HEK293 (cell line): Measurements from ENCODE around the gene HTN3.

Experiments
- CTCF ChIA-PET: fragments of 350-600 bp; formaldehyde crosslinking; extraction: SDS; loops from one replicate; lab custom pipeline; 2021; ENCODE audit warnings: antibody characterized with exemption; lab: Yijun Ruan, JAX
- POLR2A ChIA-PET: fragments of 300-600 bp; formaldehyde crosslinking; extraction: SDS; loops from one replicate; lab custom pipeline; 2020; ENCODE audit warnings: antibody characterized with exemption, inconsistent platforms; lab: Yijun Ruan, JAX
- H3K27ac ChIP-seq: fragments of 200-500 bp; sonication (Bioruptor generic); 2 replicates; pipeline ENCODE4 v1.5.1; 2014; ENCODE audit warnings: low read depth, low read length, control low read depth, inconsistent platforms; ENCODE audit errors: extremely low read depth
- H3K36me3 ChIP-seq, 2 experiments: fragments of 200-500 bp in 1 of 2; sonication (Bioruptor generic) in 1 of 2; 1 replicate in 1 of 2; 2 replicates in 1 of 2; pipeline ENCODE4 v1.5.1; 2014 to 2017; ENCODE audit warnings: inconsistent platforms in 2 of 2, low read length in 2 of 2; ENCODE audit not compliant: control insufficient read depth in 2 of 2, insufficient read depth in 1 of 2
- H3K4me1 ChIP-seq: fragments of 200-500 bp; sonication (Bioruptor generic); 2 replicates; pipeline ENCODE4 v1.5.1; 2014; ENCODE audit warnings: mild to moderate bottlenecking, low read length, inconsistent platforms; ENCODE audit not compliant: control insufficient read depth, insufficient read depth
- H3K4me3 ChIP-seq: 2 replicates; pipeline ENCODE4 v1.5.1; 2011; ENCODE audit warnings: low read depth, mild to moderate bottlenecking, control low read depth, low read length, moderate library complexity
- H3K9me3 ChIP-seq: fragments of 200-500 bp; sonication (Bioruptor generic); 2 replicates; pipeline ENCODE4 v1.5.1; 2014; ENCODE audit warnings: low read depth, low read length, inconsistent platforms; ENCODE audit not compliant: control insufficient read depth, insufficient read depth
- CTCF ChIP-seq: fragments of 450-650 bp; formaldehyde crosslinking; IDR thresholded peaks from 2 replicates; pipeline ENCODE4 v1.5.1; 2016; ENCODE audit warnings: missing biosample characterization, missing genetic modification characterization
- FEZF1 ChIP-seq: fragments of 450-650 bp; formaldehyde crosslinking; IDR thresholded peaks from 2 replicates; pipeline ENCODE4 v1.5.1; 2016; ENCODE audit warnings: missing biosample characterization, missing genetic modification characterization
- PATZ1 ChIP-seq: fragments of 450-650 bp; formaldehyde crosslinking; IDR thresholded peaks from 2 replicates; pipeline ENCODE4 v1.5.1; 2016; ENCODE audit warnings: missing biosample characterization, missing genetic modification characterization
- RBAK ChIP-seq: fragments of 450-650 bp; formaldehyde crosslinking; IDR thresholded peaks from 2 replicates; pipeline ENCODE4 v1.5.1; 2016; ENCODE audit warnings: missing biosample characterization, missing genetic modification characterization
- REPIN1 ChIP-seq: fragments of 450-650 bp; formaldehyde crosslinking; IDR thresholded peaks from 2 replicates; pipeline ENCODE4 v1.5.1; 2017; ENCODE audit warnings: missing biosample characterization, missing genetic modification characterization, low read depth
- SP7 ChIP-seq: fragments of 450-650 bp; formaldehyde crosslinking; IDR thresholded peaks from 2 replicates; pipeline ENCODE4 v1.5.1; 2016; ENCODE audit warnings: missing biosample characterization, missing genetic modification characterization
- ZBTB17 ChIP-seq: fragments of 450-650 bp; formaldehyde crosslinking; IDR thresholded peaks from 2 replicates; pipeline ENCODE4 v1.5.1; 2016; ENCODE audit warnings: missing biosample characterization, missing genetic modification characterization
- ZEB2 ChIP-seq: fragments of 450-650 bp; formaldehyde crosslinking; IDR thresholded peaks from 2 replicates; pipeline ENCODE4 v1.5.1; 2016; ENCODE audit warnings: missing biosample characterization, missing genetic modification characterization
- ZFP41 ChIP-seq: fragments of 450-650 bp; formaldehyde crosslinking; IDR thresholded peaks from 2 replicates; pipeline ENCODE4 v1.5.1; 2016; ENCODE audit warnings: missing biosample characterization, missing genetic modification characterization, borderline replicate concordance
- ZNF112 ChIP-seq: fragments of 450-650 bp; formaldehyde crosslinking; IDR thresholded peaks from 2 replicates; pipeline ENCODE4 v1.5.0; 2017; ENCODE audit warnings: missing biosample characterization, missing genetic modification characterization
- ZNF133 ChIP-seq: fragments of 450-650 bp; formaldehyde crosslinking; IDR thresholded peaks from 2 replicates; pipeline ENCODE4 v1.5.1; 2016; ENCODE audit warnings: missing biosample characterization, missing genetic modification characterization
- ZNF138 ChIP-seq: fragments of 450-650 bp; formaldehyde crosslinking; IDR thresholded peaks from 2 replicates; pipeline ENCODE4 v1.5.1; 2016; ENCODE audit warnings: missing biosample characterization, missing genetic modification characterization, borderline replicate concordance
- ZNF274 ChIP-seq, 2 experiments: fragments of 200-500 bp in 1 of 2; fragments of 450-650 bp in 1 of 2; sonication (Bioruptor generic) in 1 of 2; formaldehyde crosslinking in 1 of 2; IDR thresholded peaks; 2 replicates each; pipeline versions ENCODE4 v1.5.1 to v1.6.1; 2014 to 2016; ENCODE audit warnings: borderline replicate concordance in 1 of 2, inconsistent platforms in 1 of 2, low read length in 1 of 2, missing biosample characterization in 1 of 2, missing genetic modification characterization in 1 of 2
- ZSCAN5A ChIP-seq: fragments of 450-650 bp; formaldehyde crosslinking; IDR thresholded peaks from 2 replicates; pipeline ENCODE4 v1.5.1; 2016; ENCODE audit warnings: missing biosample characterization, missing genetic modification characterization
- TF ChIP-seq, protein P1 (sequence below): fragments of 450-650 bp; formaldehyde crosslinking; IDR thresholded peaks from 2 replicates; pipeline ENCODE4 v1.5.1; 2016; ENCODE audit warnings: missing biosample characterization, missing genetic modification characterization
- TF ChIP-seq, protein P2 (sequence below): fragments of 450-650 bp; formaldehyde crosslinking; IDR thresholded peaks from 2 replicates; pipeline ENCODE4 v1.5.1; 2016; ENCODE audit warnings: missing biosample characterization, missing genetic modification characterization
- TF ChIP-seq, protein P3 (sequence below): fragments of 450-650 bp; formaldehyde crosslinking; IDR thresholded peaks from 2 replicates; pipeline ENCODE4 v1.5.1; 2016; ENCODE audit warnings: missing biosample characterization, missing genetic modification characterization, borderline replicate concordance

Gene HTN3

DNA sequence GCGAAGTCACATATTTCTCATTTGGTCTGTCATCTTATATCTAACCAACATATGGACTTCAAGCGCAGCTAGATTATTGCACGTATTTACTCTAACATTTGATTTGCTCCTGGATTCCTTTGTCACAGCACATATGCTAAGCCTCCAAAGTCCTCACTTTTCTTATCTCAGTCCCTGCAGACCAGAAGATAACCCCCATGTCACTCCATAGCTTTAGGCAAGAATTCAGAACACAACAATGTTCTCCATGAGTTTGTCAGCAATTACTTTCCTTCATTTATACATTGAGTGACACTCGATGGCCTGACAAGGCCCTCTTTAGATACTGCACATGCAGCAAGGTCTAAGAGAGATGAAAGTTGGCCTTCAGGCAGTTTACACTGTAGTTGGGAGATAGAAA lies 37.2 kb upstream of the HTN3 start:
- H3K36me3 ChIP-seq, result no peaks in the 10 kb centered on the region
- H3K4me1 ChIP-seq, result no peaks in the 10 kb centered on the region
- ChIA-PET POLR2A (no interaction called here), CTCF (no interaction called here)
- no peak overlapping the region for H3K4me3 ChIP-seq
- TF ChIP-seq PATZ1 (tag by site-specific recombination) (no peak), RBAK (tag by site-specific recombination) (no peak), REPIN1 (tag by site-specific recombination) (no peak), ZSCAN5A (no peak), ZNF274 (IDR thresholded peaks at IDR 0.05; ENCODE audit: low read length) (no peak), ZNF274 (tag by site-specific recombination; IDR thresholded peaks at IDR 0.05; ENCODE audit: borderline replicate concordance) (no peak), ZEB2 (tag by site-specific recombination) (no peak), CTCF (tag by site-specific recombination) (no peak), ZBTB17 (tag by site-specific recombination) (no peak), ZFP41 (tag by site-specific recombination) (no peak), ZNF138 (tag by site-specific recombination) (no peak), SP7 (no peak), FEZF1 (tag by site-specific recombination) (no peak), ZNF133 (no peak), ZNF112 (tag by site-specific recombination) (no peak)
- TF ChIP-seq, protein P1, sequence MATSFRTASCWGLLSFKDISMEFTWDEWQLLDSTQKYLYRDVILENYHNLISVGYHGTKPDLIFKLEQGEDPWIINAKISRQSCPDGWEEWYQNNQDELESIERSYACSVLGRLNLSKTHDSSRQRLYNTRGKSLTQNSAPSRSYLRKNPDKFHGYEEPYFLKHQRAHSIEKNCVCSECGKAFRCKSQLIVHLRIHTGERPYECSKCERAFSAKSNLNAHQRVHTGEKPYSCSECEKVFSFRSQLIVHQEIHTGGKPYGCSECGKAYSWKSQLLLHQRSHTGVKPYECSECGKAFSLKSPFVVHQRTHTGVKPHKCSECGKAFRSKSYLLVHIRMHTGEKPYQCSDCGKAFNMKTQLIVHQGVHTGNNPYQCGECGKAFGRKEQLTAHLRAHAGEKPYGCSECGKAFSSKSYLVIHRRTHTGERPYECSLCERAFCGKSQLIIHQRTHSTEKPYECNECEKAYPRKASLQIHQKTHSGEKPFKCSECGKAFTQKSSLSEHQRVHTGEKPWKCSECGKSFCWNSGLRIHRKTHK (tag by site-specific recombination), result no peak
- TF ChIP-seq, protein P2, sequence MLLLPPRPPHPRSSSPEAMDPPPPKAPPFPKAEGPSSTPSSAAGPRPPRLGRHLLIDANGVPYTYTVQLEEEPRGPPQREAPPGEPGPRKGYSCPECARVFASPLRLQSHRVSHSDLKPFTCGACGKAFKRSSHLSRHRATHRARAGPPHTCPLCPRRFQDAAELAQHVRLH (tag by site-specific recombination), result no peak
- TF ChIP-seq, protein P3, sequence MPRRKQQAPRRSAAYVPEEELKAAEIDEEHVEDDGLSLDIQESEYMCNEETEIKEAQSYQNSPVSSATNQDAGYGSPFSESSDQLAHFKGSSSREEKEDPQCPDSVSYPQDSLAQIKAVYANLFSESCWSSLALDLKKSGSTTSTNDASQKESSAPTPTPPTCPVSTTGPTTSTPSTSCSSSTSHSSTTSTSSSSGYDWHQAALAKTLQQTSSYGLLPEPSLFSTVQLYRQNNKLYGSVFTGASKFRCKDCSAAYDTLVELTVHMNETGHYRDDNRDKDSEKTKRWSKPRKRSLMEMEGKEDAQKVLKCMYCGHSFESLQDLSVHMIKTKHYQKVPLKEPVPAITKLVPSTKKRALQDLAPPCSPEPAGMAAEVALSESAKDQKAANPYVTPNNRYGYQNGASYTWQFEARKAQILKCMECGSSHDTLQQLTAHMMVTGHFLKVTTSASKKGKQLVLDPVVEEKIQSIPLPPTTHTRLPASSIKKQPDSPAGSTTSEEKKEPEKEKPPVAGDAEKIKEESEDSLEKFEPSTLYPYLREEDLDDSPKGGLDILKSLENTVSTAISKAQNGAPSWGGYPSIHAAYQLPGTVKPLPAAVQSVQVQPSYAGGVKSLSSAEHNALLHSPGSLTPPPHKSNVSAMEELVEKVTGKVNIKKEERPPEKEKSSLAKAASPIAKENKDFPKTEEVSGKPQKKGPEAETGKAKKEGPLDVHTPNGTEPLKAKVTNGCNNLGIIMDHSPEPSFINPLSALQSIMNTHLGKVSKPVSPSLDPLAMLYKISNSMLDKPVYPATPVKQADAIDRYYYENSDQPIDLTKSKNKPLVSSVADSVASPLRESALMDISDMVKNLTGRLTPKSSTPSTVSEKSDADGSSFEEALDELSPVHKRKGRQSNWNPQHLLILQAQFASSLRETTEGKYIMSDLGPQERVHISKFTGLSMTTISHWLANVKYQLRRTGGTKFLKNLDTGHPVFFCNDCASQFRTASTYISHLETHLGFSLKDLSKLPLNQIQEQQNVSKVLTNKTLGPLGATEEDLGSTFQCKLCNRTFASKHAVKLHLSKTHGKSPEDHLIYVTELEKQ (tag by site-specific recombination), result no peak
- H3K9me3 ChIP-seq, result no peaks in the 10 kb centered on the region
- no peak overlapping the region for H3K27ac ChIP-seq
